ENCODE data around the gene SDK1. TPM values are rescaled to one million over a fixed set of nuclear protein-coding genes. Genes with fewer than 3 reads are reported as not detected.

SDK1 gene
- total RNA-seq, 1 donor from 2014 or later, result 0.48 TPM

GRCh38 chr7:4073750-4074149, 772.7 kb downstream of the SDK1 start:
- intact Hi-C loops (cut with micrococcal nuclease), result no loop called here
- no peak overlapping the region for H3K4me3 Mint-ChIP-seq (ENCODE audit: low read depth)
- H3K27me3 Mint-ChIP-seq (ENCODE audit: low read depth), result no peaks in the 10 kb centered on the region
- DNase-seq (ENCODE audit: low spot score), result no peak
- H3K9me3 Mint-ChIP-seq, result no peaks in the 10 kb centered on the region
- no peaks in the 10 kb centered on the region for H3K4me1 Mint-ChIP-seq (ENCODE audit: low read depth)
- H3K36me3 Mint-ChIP-seq (ENCODE audit: low read depth), result no peaks in the 10 kb centered on the region
- H3K27ac Mint-ChIP-seq, result no peak overlapping the region

- H3K9me3 Mint-ChIP-seq, result no peaks in the 10 kb centered on the region
- no peak for DNase-seq (ENCODE audit: low spot score)
- H3K27ac Mint-ChIP-seq, result no peak overlapping the region
- intact Hi-C loops (cut with micrococcal nuclease), result no loop called here
- no peaks in the 10 kb centered on the region for H3K36me3 Mint-ChIP-seq (ENCODE audit: low read depth)
- H3K4me1 Mint-ChIP-seq (ENCODE audit: low read depth), result no peaks in the 10 kb centered on the region
- H3K4me3 Mint-ChIP-seq (ENCODE audit: low read depth), result no peak overlapping the region
- H3K27me3 Mint-ChIP-seq (ENCODE audit: low read depth), result no peaks in the 10 kb centered on the region
Measured at GRCh38 chr7:4074407-4074806, 773.4 kb downstream of the SDK1 start.

DNA sequence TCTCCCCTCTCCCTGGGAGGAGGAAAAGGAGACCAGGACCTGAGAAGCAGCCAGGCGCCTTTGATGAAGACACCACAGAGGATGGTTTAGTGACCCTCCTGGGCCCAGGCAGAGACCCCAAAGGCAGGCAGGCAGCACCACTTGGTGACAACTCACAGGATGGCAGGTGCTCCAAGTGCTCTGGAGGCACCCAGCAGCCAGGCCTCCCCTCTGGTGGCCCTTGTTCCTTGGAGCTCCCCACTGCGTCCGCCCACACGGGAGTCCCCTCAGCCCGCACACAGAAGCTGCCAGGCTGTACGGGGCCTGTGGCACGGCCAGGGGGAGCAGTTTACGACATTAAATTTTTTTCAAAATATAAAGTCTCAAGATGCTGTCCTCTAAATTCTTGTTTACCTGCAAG, 773.9 kb downstream of the SDK1 start:
- H3K4me1 Mint-ChIP-seq (ENCODE audit: low read depth), result no peaks in the 10 kb centered on the region
- H3K4me3 Mint-ChIP-seq (ENCODE audit: low read depth), result no peak overlapping the region
- intact Hi-C loops (cut with micrococcal nuclease), result no loop called here
- no peak for DNase-seq (ENCODE audit: low spot score)
- H3K27me3 Mint-ChIP-seq (ENCODE audit: low read depth), result no peaks in the 10 kb centered on the region
- no peaks in the 10 kb centered on the region for H3K9me3 Mint-ChIP-seq
- no peaks in the 10 kb centered on the region for H3K36me3 Mint-ChIP-seq (ENCODE audit: low read depth)
- H3K27ac Mint-ChIP-seq, result no peak overlapping the region

GRCh38 chr7:4076701-4077294, 775.7 kb downstream of the SDK1 start:
- intact Hi-C loops (cut with micrococcal nuclease), result no loop called here
- Mint-ChIP-seq H3K4me3 (ENCODE audit: low read depth) (no peak overlapping the region), H3K27ac (no peak overlapping the region), H3K4me1 (ENCODE audit: low read depth) (no peaks in the 10 kb centered on the region), H3K9me3 (no peaks in the 10 kb centered on the region), H3K36me3 (ENCODE audit: low read depth) (no peaks in the 10 kb centered on the region), H3K27me3 (ENCODE audit: low read depth) (no peaks in the 10 kb centered on the region)
- DNase-seq (ENCODE audit: low spot score), result no peak

DNA sequence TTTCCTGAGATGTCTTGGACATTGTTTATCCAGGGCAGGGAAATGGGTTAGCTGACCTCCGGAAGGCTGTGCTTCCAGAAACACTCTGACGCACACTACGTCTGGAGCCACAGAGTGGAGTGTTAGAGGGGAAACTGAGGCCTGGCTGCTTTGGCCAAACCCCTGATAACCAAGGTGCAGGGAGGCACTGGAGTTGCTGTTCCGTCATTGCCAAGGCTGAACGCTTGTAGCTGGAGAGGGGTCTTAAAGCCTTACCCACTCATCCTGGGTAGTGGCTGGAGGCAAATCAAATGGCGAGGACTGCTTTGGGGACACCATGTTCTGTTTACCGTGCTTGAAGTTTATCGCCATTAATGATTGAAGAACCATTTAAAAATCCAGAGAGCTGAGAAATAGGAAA, 776.9 kb downstream of the SDK1 start:
- Mint-ChIP-seq H3K27me3 (ENCODE audit: low read depth) (no peaks in the 10 kb centered on the region), H3K27ac (no peak overlapping the region), H3K9me3 (no peaks in the 10 kb centered on the region), H3K36me3 (ENCODE audit: low read depth) (no peaks in the 10 kb centered on the region), H3K4me1 (ENCODE audit: low read depth) (no peaks in the 10 kb centered on the region), H3K4me3 (ENCODE audit: low read depth) (no peak overlapping the region)
- no peak for DNase-seq (ENCODE audit: low spot score)
- intact Hi-C loops (cut with micrococcal nuclease), result no loop called here

DNA sequence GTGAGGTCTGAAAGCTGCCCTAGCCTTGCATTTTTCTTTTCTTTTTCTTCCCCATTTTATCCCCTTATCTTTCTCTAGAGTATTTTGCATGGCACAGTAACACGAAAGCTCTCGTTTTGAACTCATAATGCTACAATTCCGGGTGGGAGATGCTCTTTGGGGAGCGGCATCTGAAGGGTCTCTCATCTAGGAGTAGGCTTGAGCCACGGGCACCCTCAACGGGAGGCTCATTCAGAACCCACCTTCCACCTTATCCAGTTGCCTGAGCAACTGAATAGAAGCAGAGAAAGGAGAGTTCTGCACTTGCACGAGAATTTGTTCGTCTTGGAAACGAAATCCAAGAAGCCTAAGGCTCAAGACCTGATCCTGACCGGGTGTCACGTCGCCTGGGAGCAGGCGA, 777.5 kb downstream of the SDK1 start:
- DNase-seq (ENCODE audit: low spot score), result no peak
- Mint-ChIP-seq H3K27ac (no peak overlapping the region), H3K36me3 (ENCODE audit: low read depth) (no peaks in the 10 kb centered on the region), H3K27me3 (ENCODE audit: low read depth) (no peaks in the 10 kb centered on the region), H3K4me3 (ENCODE audit: low read depth) (no peak overlapping the region), H3K4me1 (ENCODE audit: low read depth) (no peaks in the 10 kb centered on the region), H3K9me3 (no peaks in the 10 kb centered on the region)
- intact Hi-C loops (cut with micrococcal nuclease), result no loop called here

- Mint-ChIP-seq H3K4me3 (ENCODE audit: low read depth) (no peak overlapping the region), H3K4me1 (ENCODE audit: low read depth) (no peaks in the 10 kb centered on the region), H3K36me3 (ENCODE audit: low read depth) (no peaks in the 10 kb centered on the region), H3K27ac (no peak overlapping the region), H3K9me3 (no peaks in the 10 kb centered on the region), H3K27me3 (ENCODE audit: low read depth) (no peaks in the 10 kb centered on the region)
- intact Hi-C loops (cut with micrococcal nuclease), result no loop called here
- no peak for DNase-seq (ENCODE audit: low spot score)
Measured at GRCh38 chr7:4079366-4079765, 778.3 kb downstream of the SDK1 start.

DNA sequence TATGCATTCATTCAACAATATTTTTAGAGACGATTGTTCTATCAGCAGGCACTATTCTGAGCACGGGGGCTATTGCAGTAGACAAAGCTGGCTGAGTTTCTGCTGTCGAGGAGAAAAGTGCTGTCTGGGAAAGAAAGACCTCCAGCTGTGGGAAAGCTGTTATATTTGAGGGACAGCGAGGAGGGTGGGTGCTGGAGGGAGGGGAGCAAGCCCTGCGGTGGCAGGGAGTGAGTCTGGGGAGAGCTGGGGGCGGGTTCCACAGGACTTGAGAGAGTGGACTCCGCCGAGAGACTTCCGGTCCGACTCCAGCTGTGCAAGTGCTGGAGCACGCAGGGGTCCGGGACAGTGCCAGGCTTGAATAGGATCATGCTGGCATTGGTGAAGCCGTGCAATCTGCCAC, 778.9 kb downstream of the SDK1 start:
- no peaks in the 10 kb centered on the region for H3K36me3 Mint-ChIP-seq (ENCODE audit: low read depth)

DNA sequence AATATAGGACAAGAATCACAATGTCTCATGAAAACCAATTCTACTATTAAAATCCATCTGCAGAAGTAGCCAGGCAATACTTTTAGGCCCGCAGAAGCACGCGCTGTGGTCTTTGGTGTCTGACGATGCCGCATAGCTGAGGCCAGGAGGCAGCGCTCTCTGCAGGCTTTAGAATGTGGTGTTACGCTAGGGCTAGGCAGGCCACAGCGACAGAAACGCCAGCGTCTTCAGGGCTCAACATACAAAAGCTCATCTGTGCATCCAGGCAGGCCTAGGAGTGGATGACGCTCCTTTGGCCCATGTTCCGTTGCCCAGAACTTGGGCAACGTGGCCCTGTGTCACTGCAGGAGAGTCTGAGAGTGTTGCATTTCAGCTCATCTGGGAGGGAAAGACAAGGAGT, 779.9 kb downstream of the SDK1 start:
- H3K4me3 Mint-ChIP-seq (ENCODE audit: low read depth), result no peak overlapping the region
- no peaks in the 10 kb centered on the region for H3K27me3 Mint-ChIP-seq (ENCODE audit: low read depth)

More for the DNA sequence above, 778.9 kb downstream of the SDK1 start:
- no peaks in the 10 kb centered on the region for H3K27me3 Mint-ChIP-seq (ENCODE audit: low read depth)
- DNase-seq (ENCODE audit: low spot score), result no peak
- no peak overlapping the region for H3K4me3 Mint-ChIP-seq (ENCODE audit: low read depth)
- no peak overlapping the region for H3K27ac Mint-ChIP-seq
- H3K4me1 Mint-ChIP-seq (ENCODE audit: low read depth), result no peaks in the 10 kb centered on the region
- intact Hi-C loops (cut with micrococcal nuclease), result no loop called here
- no peaks in the 10 kb centered on the region for H3K9me3 Mint-ChIP-seq

GRCh38 chr7:4083513-4083912, 782.5 kb downstream of the SDK1 start:
- Mint-ChIP-seq H3K36me3 (ENCODE audit: low read depth) (no peaks in the 10 kb centered on the region), H3K27ac (no peak overlapping the region), H3K9me3 (no peaks in the 10 kb centered on the region), H3K27me3 (ENCODE audit: low read depth) (no peaks in the 10 kb centered on the region), H3K4me3 (ENCODE audit: low read depth) (no peak overlapping the region), H3K4me1 (ENCODE audit: low read depth) (peaks cover 2% of the 10 kb centered on the region)
- intact Hi-C loops (cut with micrococcal nuclease), result no loop called here
- no peak for DNase-seq (ENCODE audit: low spot score)

More for the DNA sequence above, 779.9 kb downstream of the SDK1 start:
- Mint-ChIP-seq H3K36me3 (ENCODE audit: low read depth) (no peaks in the 10 kb centered on the region), H3K9me3 (no peaks in the 10 kb centered on the region), H3K4me1 (ENCODE audit: low read depth) (peaks cover under 1% of the 10 kb centered on the region), H3K27ac (no peak overlapping the region)
- intact Hi-C loops (cut with micrococcal nuclease), result no loop called here
- DNase-seq (ENCODE audit: low spot score), result no peak

DNA sequence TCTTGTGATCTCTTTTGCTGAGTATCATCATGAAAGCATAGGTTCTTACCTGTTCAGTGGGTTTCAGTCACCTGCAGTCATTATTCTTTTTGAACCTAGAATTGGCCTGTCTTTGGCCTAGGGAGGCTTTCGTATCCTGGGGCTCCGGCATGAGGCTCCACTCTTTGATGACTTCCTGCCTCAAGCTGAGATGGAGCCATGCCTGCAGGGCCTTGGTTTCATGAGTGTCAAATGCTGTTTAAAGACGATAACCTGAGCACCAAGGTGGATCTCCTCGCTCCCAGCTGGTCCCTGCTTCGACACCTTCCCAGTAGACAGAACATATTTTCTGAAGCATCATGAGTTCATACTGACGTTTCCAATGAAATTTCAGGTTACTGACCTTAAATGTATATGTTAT, 783.2 kb downstream of the SDK1 start:
- intact Hi-C loops (cut with micrococcal nuclease), result no loop called here
- Mint-ChIP-seq H3K9me3 (no peaks in the 10 kb centered on the region), H3K27ac (no peak overlapping the region), H3K4me1 (ENCODE audit: low read depth) (peaks cover 2% of the 10 kb centered on the region), H3K36me3 (ENCODE audit: low read depth) (no peaks in the 10 kb centered on the region), H3K27me3 (ENCODE audit: low read depth) (no peaks in the 10 kb centered on the region), H3K4me3 (ENCODE audit: low read depth) (no peak overlapping the region)
- DNase-seq (ENCODE audit: low spot score), result no peak

DNA sequence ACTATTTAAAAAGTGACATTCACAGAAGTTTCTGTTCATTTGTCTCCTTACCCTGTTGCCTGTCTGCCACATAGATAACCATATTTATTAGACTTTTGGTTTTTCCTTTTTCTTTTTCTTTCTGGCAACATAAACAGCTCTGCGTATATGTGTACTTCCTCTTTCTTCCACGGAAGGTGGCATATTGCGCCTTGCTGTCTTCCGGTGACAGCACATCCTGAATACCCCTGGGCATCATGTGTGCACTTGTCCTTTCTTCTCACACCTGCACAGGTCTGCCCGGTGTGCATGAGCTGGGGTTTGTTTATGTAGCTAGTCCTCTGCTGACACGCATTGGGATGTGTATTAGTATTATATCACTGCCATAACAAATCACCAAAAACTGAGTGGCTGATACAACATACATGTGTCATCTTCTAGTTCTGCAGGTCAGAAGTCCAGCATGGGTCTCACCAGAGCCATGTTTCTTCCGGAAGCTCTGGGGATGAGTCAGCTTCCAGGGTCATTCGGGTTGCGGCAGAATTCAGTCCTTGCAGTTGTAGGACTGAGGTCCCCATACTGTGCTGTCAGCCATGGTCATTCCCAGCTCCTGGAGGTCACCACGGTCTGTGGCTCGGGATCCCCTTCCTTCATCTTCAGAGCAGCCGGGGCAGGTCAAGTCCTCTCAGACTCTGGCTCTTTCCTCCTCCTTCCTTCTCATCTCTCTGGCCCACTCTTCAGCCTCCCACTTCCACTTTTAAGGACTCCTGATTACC, 785.1 kb downstream of the SDK1 start:
- Mint-ChIP-seq H3K9me3 (no peaks in the 10 kb centered on the region), H3K36me3 (ENCODE audit: low read depth) (no peaks in the 10 kb centered on the region), H3K27me3 (ENCODE audit: low read depth) (no peaks in the 10 kb centered on the region), H3K4me3 (ENCODE audit: low read depth) (no peak overlapping the region), H3K27ac (no peak overlapping the region), H3K4me1 (ENCODE audit: low read depth) (peaks cover 2% of the 10 kb centered on the region)
- intact Hi-C loops (cut with micrococcal nuclease), result no loop called here
- no peak for DNase-seq (ENCODE audit: low spot score)

- intact Hi-C loops (cut with micrococcal nuclease), result no loop called here
- no peaks in the 10 kb centered on the region for H3K9me3 Mint-ChIP-seq
- peaks cover 2% of the 10 kb centered on the region for H3K4me1 Mint-ChIP-seq (ENCODE audit: low read depth)
Measured at GRCh38 chr7:4086723-4087122, 785.7 kb downstream of the SDK1 start.

More at GRCh38 chr7:4086723-4087122, 785.7 kb downstream of the SDK1 start:
- Mint-ChIP-seq H3K27me3 (ENCODE audit: low read depth) (no peaks in the 10 kb centered on the region), H3K4me3 (ENCODE audit: low read depth) (no peak overlapping the region), H3K36me3 (ENCODE audit: low read depth) (no peaks in the 10 kb centered on the region), H3K27ac (no peak overlapping the region)
- no peak for DNase-seq (ENCODE audit: low spot score)
